Activated effector memory CD4-positive, alpha-beta T cell treated with Interleukin-2 at 50 U/mL for 16 hours (primary cell): Measurements from ENCODE around the gene KLHL28.
"Not testable (repeated sequence)": the region's sequence is repeated elsewhere in the genome, so short reads cannot be mapped to it uniquely, and the experiment has no call there.

Experiments used
- DNase-seq: peaks from one replicate; pipeline ENCODE4 v3.0.0-alpha.2; 2020

KLHL28 gene

DNA sequence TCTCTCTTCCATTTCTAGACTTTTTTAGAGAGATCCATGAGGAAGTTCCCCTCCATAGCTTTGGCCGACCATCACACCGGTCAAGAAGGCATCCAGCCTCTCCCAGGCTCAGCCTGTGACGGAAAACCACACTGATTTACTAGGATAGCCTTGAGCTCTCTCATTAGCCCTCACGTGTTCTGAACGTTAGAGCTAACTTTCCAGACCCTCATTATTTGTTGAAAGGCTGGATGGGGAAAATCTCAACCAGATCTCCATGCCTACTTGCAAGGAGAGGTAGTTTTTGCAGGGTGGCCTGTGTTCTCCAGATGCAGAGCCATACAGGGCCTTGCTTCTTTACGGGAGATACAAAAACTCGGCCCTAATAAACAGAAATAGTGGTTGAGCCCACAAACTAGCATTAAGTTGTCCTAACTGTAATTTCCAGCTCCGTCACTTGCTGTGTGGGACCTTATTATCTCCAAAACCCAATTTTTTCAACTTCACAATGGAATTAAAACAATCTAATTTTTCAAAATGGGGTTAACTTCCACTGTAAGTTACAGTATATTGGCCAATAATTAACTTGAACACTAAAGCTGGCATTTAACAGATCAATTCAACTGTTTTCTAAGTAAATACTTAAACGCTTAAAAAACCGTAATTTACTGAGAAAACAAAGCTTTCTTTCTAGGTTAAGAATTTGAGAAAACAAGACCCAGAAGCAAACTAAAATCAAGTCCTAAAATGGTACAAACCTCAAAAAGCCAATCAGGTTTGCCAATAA lies 65.3 kb downstream of the KLHL28 start:
- DNase-seq: no peak

DNA sequence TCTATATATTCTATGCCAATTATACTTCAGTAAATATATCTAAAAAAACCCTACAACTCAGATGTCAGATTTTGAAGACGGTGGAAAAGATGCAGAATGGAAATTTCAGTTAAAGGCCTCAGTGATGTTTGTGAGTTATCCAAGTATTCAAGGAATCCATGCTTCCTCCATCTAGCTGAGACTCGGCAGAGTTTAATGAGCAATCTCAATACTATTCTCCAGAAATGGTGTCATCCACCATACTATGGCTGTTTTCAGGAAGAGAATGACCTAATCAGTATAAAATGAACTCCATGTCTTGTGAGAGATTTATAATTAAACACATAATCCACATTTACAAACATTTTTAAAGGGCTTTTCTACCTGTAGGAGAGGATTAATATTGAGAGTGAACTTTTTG lies 66.0 kb downstream of the KLHL28 start:
- no peak for DNase-seq

DNA sequence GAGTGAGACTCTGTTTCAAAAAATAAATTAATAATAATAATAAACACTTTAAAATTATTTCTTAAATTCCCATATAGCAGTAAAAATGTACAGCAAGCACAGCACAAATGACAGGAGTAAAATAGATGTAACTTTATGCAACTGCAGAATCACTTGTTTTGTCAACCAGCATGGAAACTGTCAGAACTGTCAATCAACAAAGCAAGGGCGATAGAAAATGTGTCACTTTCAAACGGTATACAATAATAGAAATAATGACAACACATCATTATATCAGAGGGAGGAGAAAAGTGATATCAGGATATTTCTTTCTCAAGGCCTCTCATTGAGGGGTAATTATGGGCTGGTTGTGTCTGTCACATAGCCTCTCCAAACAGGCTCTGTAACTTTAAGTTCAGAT lies 68.2 kb downstream of the KLHL28 start:
- DNase-seq: no peak

DNA sequence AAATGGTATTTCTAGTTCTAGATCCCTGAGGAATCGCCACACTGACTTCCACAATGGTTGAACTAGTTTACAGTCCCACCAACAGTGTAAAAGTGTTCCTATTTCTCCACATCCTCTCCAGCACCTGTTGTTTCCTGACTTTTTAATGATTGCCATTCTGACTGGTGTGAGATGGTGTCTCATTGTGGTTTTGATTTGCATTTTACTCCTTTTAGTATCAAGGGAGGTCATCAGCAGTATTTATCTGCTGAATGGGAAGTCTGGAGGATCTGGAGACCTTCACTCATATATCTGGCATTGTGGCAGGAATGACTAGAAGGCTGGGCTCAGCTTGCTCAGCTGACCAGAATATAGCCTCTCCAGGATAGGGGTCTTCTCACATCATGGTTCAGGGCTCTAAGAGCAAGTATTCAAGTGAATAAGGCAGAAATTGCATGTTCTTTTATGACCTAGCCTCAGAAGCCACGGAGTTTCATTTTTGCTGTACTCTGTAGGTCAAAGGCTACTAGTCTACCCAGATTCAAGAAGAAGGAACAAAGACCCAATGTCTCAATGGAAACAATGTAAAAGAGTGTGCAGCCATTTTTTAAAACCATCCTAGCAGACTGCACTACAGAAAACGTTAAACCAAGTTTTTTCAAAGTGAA lies 69.9 kb downstream of the KLHL28 start:
- DNase-seq: not testable (repeated sequence)

DNA sequence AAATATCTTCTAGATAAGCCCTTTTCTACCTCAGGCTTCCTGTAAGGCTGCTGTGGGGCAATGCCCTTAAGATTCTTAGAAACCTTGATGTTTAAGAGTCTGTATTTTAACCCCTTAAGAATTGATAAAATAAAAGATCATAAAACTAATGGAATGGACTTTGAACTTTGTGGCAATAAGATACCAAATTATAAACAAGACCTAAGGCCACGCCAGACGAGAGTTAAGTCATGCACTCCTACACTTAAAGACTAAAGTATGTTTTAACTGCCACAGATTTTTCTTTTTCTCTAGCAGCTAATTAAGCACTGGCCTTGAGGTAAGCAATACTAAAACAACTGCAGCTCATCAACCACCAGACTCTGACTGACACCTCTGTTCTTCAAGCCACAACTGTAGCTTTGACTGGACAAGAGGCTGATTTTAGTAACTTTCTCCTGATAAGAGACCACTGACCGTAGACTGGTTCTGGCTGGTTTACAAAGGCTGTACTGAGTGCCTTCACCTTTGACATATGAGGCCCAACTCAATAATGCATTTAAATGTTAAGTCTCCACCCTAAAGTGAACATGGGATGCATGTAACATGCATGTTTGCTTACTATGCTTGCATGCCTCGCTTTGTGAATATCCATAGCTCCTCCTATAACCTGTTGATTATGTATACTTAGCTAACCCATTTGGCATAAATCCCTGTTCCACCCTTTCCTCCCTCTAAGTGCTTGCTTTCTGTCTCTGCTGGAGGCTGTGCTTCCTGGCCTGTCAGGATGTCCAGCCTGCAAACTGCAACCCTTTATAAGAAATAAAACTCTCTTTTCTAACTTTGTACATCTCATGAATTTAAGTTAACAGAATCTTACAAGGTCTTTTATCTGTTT lies 71.9 kb downstream of the KLHL28 start:
- DNase-seq: no peak

DNA sequence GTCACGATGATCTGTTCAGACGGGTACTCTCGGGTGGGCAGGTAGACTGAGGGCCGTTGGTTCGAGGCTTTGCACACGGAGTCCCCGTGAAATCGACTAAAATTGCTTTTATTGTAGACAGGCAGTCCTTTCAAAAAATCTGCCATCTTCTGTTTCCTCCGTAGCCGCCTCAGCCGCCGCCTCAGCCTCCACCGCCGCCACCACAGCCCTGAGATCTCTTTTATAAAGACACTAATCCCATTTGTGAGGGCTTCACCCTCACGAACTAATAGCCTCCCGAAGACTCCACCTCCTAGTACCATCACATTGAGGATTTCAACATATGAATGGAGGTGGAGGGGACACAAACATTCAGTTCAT lies 74.2 kb downstream of the KLHL28 start:
- no peak for DNase-seq

DNA sequence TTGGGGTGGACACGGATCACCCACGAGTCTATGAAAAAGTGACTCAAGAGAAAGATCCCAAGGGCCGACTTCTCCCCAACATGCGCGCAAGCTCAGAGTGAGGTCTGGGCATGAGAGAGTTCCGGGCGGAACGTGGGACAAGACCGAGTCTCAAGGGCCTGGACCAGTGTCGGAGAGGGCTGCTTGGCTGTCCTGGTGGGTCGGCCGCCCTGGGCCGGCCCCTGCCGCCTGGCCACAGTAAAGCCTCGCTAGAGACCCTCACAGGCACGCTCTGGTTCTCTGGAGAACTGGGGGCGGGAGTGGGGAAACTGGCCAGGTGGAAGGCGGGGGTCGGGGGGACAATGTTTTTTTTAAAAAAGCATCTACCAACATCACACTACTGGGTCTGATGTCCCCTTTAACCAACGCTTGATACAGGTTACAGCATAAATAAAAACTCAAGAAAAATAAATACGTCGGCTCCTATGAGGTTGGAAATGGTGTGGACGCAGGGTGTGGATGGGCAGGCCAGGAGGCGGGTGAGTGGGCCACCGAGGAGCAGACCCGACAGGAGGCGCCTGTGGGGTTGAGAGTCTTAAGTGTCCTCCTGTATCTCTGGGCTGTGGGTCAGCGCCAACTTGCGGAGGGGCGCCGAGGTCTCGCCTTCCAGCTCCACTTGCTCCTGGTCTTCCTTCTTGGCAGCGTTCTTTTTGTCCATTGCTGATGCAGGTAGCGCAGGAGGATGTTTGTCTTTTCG lies 74.7 kb downstream of the KLHL28 start:
- no peak for DNase-seq

DNA sequence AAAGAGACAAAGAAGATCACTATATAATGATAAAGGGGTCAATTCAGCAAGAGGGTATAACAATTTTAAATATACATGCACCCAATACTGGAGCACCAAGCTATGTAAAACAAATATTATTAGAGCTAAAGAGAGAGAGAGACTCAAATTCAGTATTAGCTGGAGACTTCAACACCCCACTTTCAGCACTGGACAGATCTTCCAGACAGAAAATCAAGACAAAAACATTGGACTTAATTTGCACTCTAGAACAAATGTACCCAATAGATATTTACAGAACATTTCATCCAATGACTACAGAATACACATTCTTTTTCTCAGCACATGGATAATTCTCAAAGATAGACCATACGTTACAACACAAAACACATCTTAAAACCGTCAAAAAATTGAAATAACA lies 81.0 kb downstream of the KLHL28 start:
- no peak for DNase-seq
